BJ (cell line): Measurements from ENCODE around the gene GON7. TPM values are rescaled to one million over a fixed set of nuclear protein-coding genes. Genes with fewer than 3 reads are reported as not detected.
A peak's percentile ranks its signal among the peaks of the same experiment; 100 is the strongest.
"Not testable (repeated sequence)": the region's sequence is repeated elsewhere in the genome, so short reads cannot be mapped to it uniquely, and the experiment has no call there.

Experiments used
- CTCF ChIA-PET: fragments of 350-600 bp; formaldehyde crosslinking; extraction: SDS; loops from one replicate; lab custom pipeline; 2021; ENCODE audit warnings: antibody characterized with exemption, inconsistent platforms; lab: Yijun Ruan, JAX
- POLR2A ChIA-PET: fragments of 300-600 bp; sonication (Branson Sonifier 250); formaldehyde crosslinking; extraction: SDS; loops from one replicate; lab custom pipeline; 2021; ENCODE audit warnings: antibody characterized with exemption; lab: Charles Lee
- DNase-seq: peaks from one replicate; pipeline ENCODE4 v3.0.0-alpha.2; 2011; ENCODE audit warnings: low read depth
- H3K27me3 ChIP-seq: 2 replicates; pipeline ENCODE4 v1.6.0; 2011; ENCODE audit warnings: low read length; ENCODE audit not compliant: control insufficient read depth, insufficient read depth
- H3K36me3 ChIP-seq: 2 replicates; pipeline ENCODE4 v1.5.1; 2011; ENCODE audit warnings: low read length; ENCODE audit not compliant: control insufficient read depth, insufficient read depth
- H3K4me3 ChIP-seq: 2 replicates; pipeline ENCODE4 v1.5.1; 2011; ENCODE audit warnings: low read depth, mild to moderate bottlenecking, control low read depth, low read length
- polyA plus RNA-seq: library from polyadenylated mRNA; depleted of rRNA; stranded (reverse); fragments of >200 nt; gene quantifications from 2 replicates; pipeline ENCODE4 v1.2.3, GENCODE V29; 2011
- TF ChIP-seq, protein P1 (sequence below): IDR thresholded peaks from 2 replicates; pipeline ENCODE4 v1.5.1; 2011; ENCODE audit warnings: low read depth, mild to moderate bottlenecking, control low read depth, inconsistent platforms, low read length, moderate library complexity; ENCODE audit not compliant: insufficient read depth

Gene GON7
- polyA plus RNA-seq, 1 experiment: 4.5 TPM

- Histone ChIP-seq H3K4me3 (no peak overlapping the region), H3K27me3 (no peaks in the 10 kb centered on the region), H3K36me3 (peaks cover 11% of the 10 kb centered on the region)
- ChIA-PET CTCF (interaction anchor here (0.6 to 0.7 kb wide), 2 partner anchors 9 to 73 kb away, joined by 3 read pairs; no protein-coding TSS in a partner anchor), POLR2A (no interaction called here)
- DNase-seq: peak; percentile 35
- TF ChIP-seq, protein P1, sequence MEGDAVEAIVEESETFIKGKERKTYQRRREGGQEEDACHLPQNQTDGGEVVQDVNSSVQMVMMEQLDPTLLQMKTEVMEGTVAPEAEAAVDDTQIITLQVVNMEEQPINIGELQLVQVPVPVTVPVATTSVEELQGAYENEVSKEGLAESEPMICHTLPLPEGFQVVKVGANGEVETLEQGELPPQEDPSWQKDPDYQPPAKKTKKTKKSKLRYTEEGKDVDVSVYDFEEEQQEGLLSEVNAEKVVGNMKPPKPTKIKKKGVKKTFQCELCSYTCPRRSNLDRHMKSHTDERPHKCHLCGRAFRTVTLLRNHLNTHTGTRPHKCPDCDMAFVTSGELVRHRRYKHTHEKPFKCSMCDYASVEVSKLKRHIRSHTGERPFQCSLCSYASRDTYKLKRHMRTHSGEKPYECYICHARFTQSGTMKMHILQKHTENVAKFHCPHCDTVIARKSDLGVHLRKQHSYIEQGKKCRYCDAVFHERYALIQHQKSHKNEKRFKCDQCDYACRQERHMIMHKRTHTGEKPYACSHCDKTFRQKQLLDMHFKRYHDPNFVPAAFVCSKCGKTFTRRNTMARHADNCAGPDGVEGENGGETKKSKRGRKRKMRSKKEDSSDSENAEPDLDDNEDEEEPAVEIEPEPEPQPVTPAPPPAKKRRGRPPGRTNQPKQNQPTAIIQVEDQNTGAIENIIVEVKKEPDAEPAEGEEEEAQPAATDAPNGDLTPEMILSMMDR: no peak
Observed at GRCh38 chr14:93239869-93240677, 33.2 kb upstream of the GON7 start.

- ChIA-PET POLR2A (no interaction called here), CTCF (interaction anchor here (0.5 to 1.1 kb wide), 3 partner anchors 10 to 128 kb away, joined by 3 read pairs; no protein-coding TSS in a partner anchor)
- TF ChIP-seq, protein P1: no peak
- Histone ChIP-seq H3K36me3 (no peaks in the 10 kb centered on the region), H3K4me3 (no peak overlapping the region), H3K27me3 (no peaks in the 10 kb centered on the region)
- DNase-seq: peak; percentile 40
Observed at GRCh38 chr14:93234798-93235197, 27.9 kb upstream of the GON7 start.

GRCh38 chr14:93233078-93233477 is 26.2 kb upstream of the GON7 start:
- H3K4me3 ChIP-seq, POLR2A ChIA-PET, H3K36me3 ChIP-seq, DNase-seq, H3K27me3 ChIP-seq: not testable (repeated sequence)
- CTCF ChIA-PET: interaction anchor here (0.6 to 1.0 kb wide), 3 partner anchors 26 to 270 kb away, joined by 3 read pairs; partner anchors contain the start of genes LYSET and UBR7

DNA sequence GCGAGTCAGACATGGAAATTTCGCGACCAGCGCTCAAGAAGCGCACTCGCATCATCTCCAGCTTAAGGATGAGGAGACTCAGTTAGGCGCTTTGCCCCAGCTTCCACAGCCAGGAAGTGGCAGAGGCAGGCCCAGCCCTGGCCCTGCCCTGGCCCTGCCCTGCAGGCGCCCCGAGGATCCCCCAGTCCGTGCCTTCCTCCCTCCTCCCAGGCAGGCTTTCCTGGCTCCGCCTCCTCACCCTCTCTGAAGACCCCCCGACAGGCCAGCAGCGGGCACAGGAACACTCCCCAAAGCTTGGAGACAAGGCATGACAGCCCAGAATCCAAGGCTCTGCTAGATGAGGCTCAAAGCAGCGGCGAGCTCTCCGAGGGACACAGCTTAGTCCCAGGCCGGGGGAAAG is 25.3 kb upstream of the GON7 start:
- CTCF ChIA-PET: interaction anchor here (0.6 to 1.2 kb wide), 2 partner anchors 9 to 12 kb away, joined by 3 read pairs; no protein-coding TSS in a partner anchor
- no peak for DNase-seq
- TF ChIP-seq, protein P1: no peak
- Histone ChIP-seq H3K4me3 (no peak overlapping the region; the same call in 1 of the 2 replicates), H3K36me3 (no peaks in the 10 kb centered on the region; the same call in 1 of the 2 replicates), H3K27me3 (no peaks in the 10 kb centered on the region)
- POLR2A ChIA-PET: no interaction called here

DNA sequence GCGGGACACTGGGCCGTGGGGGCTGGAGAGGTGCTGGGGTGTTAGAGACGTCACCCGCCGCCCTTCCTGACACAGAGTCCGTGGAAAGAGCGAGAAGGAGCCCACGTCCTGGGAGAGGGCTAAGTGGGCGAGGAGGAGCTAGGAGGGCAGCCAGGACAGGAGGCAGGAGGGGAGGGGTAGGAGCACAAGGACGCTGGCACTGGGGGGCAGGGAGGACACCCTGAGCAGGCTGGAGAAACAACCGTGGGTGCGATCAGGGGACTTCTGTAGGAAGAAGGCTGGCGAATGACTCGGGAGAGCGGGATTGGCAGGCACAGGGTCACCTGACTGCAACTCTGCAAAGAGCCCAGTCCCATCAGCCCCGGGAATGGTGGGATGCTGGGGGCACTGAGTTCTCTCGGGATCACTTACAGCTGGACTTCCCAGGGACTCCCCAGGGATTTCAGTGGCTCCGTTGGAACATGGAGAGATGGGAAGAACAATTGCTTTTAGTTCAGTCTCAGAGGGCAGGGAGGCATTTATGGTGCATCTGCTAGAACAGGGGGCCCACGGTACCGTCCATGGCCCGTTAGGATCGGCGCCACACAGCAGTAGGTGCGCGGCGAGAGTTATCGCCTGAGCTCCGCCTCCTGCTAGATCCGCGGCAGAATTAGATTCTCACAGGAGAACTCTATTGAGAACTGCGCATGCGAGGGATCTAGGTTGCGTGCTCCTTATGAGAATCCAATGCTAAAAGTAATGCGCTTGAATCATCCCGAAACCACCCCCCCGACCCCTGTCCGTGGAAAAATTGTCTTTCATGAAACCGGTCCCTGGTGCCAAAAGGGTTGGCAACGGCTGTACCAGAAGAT is 24.5 kb upstream of the GON7 start:
- DNase-seq: peak; percentile 10
- CTCF ChIA-PET: interaction anchor here (0.9 to 1.4 kb wide), 3 partner anchors 11 to 24 kb away, joined by 3 to 4 read pairs (median 3); partner anchors contain the start of gene UBR7
- Histone ChIP-seq H3K4me3 (peak overlapping the region; percentile 48), H3K27me3 (no peaks in the 10 kb centered on the region), H3K36me3 (no peaks in the 10 kb centered on the region; the same call in 1 of the 2 replicates)
- POLR2A ChIA-PET: no interaction called here
- TF ChIP-seq, protein P1: no peak
